Chondrocyte (in vitro differentiated cells): ENCODE data around the gene LHFPL6. TPM values are rescaled to one million over a fixed set of nuclear protein-coding genes. Genes with fewer than 3 reads are reported as not detected.

Experiments used
- DNase-seq: peaks from one replicate; pipeline ENCODE4 v3.0.0; 2021; ENCODE audit warnings: mixed read lengths, low spot score
- H3K27ac Mint-ChIP-seq: one replicate; pipeline ENCODE4 v1.8.0; 2021; ENCODE audit warnings: mild to moderate bottlenecking, moderate library complexity, mixed read lengths; ENCODE audit not compliant: unreplicated experiment
- H3K27me3 Mint-ChIP-seq: 2 replicates; pipeline ENCODE4 v1.8.0; 2021; ENCODE audit warnings: low read depth, mixed read lengths
- H3K36me3 Mint-ChIP-seq: 2 replicates; pipeline ENCODE4 v1.8.0; 2021; ENCODE audit warnings: low read depth, mixed read lengths
- H3K4me1 Mint-ChIP-seq: 2 replicates; pipeline ENCODE4 v1.8.0; 2021; ENCODE audit warnings: low read depth, mild to moderate bottlenecking, mixed read lengths
- H3K4me3 Mint-ChIP-seq: one replicate; pipeline ENCODE4 v1.8.0; 2021; ENCODE audit warnings: mild to moderate bottlenecking, moderate library complexity, mixed read lengths; ENCODE audit not compliant: unreplicated experiment
- H3K9me3 Mint-ChIP-seq: 2 replicates; pipeline ENCODE4 v1.8.0; 2021; ENCODE audit warnings: low read depth, mixed read lengths
- total RNA-seq: library from RNA; stranded (reverse); gene quantifications from 3 replicates; pipeline ENCODE4 v1.2.1, GENCODE V29; 2021
- TF ChIP-seq, protein P1 (sequence below): fragments of 200-600 bp; sonication (generic); IDR thresholded peaks from 2 replicates; pipeline ENCODE4 v1.5.0; 2021; ENCODE audit warnings: antibody characterized with exemption, mild to moderate bottlenecking, moderate library complexity

The LHFPL6 gene
- total RNA-seq, 1 donor from 2014 or later: 101 TPM

DNA sequence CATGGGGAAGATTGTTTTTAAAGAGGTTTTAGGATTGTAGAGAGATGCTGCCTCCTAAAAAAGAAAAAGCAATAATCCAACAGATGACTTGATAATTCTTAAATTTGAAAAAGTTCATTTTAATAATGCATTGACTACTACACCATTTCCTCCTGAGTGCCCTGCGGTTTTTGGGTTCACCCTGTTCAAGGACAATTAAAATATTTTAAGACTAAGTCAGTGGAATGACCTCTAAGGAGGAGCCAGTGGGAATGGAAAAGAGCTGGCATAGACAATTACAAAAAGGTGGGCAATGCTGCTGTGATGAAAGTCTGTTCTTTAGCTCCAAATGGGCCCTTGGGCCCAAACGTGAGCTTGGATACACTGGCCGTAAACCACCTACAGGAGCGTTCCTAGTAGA lies 217.8 kb downstream of the LHFPL6 start:
- Mint-ChIP-seq H3K4me1 (peaks cover 38% of the 10 kb centered on the region), H3K9me3 (no peaks in the 10 kb centered on the region), H3K4me3 (no peak overlapping the region), H3K27ac (peak overlapping the region; percentile 81), H3K36me3 (peaks cover 2% of the 10 kb centered on the region), H3K27me3 (no peaks in the 10 kb centered on the region)
- TF ChIP-seq, protein P1, sequence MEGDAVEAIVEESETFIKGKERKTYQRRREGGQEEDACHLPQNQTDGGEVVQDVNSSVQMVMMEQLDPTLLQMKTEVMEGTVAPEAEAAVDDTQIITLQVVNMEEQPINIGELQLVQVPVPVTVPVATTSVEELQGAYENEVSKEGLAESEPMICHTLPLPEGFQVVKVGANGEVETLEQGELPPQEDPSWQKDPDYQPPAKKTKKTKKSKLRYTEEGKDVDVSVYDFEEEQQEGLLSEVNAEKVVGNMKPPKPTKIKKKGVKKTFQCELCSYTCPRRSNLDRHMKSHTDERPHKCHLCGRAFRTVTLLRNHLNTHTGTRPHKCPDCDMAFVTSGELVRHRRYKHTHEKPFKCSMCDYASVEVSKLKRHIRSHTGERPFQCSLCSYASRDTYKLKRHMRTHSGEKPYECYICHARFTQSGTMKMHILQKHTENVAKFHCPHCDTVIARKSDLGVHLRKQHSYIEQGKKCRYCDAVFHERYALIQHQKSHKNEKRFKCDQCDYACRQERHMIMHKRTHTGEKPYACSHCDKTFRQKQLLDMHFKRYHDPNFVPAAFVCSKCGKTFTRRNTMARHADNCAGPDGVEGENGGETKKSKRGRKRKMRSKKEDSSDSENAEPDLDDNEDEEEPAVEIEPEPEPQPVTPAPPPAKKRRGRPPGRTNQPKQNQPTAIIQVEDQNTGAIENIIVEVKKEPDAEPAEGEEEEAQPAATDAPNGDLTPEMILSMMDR: no peak
- DNase-seq: no peak

DNA sequence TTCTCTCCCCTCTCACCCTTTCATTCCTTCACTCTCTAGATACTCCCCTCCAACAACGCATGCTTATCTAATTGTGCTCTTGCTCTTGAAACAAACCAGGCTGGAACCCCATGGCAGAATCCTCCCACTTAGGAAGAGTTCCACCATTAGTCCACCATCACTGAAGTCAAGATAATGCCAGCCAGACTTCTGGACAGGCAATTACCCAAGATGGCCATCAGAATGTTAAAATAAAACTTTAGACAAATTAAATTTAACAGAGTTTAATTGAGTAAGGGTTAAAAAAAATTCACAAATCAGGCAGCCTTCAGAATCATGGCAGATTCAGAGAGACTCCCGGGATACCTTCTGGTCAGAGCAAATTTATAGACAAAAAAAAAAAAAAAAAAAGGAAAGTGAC lies 221.5 kb downstream of the LHFPL6 start:
- Mint-ChIP-seq H3K4me3 (no peak overlapping the region), H3K4me1 (peaks cover 55% of the 10 kb centered on the region), H3K36me3 (peaks cover 8% of the 10 kb centered on the region), H3K27me3 (no peaks in the 10 kb centered on the region), H3K27ac (no peak overlapping the region), H3K9me3 (no peaks in the 10 kb centered on the region)
- TF ChIP-seq, protein P1: no peak
- no peak for DNase-seq

DNA sequence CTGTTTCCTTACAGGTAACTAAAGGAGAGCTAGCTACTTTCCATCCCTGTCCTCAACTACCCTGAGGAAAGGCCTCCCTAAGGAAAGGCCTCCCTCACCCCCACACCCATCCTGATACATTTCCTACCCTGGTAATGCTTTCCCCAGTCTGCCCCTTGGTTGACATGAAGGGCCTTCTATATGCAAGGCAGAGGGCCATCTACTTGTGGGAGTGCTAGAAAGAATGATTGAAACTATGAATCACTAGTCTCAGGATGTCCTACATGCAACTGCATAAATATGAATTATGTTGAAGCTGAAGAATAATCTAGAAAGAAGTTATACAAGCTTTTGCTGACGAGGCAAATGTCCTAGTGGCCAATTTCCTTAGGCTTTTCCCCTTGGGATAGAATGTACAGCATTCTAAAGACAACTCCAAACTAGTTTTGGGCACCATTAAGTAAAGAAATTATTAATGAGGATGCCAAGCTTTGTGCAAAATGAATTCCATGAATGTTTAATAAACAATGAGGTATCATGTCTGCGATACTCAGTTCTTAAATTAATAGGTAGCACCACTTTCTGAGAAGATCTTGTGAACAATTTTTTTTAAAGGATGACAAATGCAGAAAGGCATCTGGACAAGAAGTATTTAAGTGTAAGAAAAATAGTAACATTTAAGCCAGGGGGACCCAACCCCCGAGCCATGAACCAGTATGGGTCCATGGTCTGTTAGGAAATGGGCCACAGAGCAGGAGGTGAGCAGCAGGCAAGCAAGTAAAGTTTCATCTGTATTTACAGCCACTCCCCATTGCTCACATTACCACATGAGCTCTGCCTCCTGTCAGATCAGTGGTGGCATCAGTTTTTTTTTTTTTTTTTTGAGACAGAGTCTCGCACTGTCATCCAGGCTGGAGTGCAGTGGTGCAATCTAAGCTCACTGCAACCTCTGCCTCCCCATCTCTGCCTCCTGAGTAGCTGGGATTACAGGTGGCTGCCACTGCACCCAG lies 223.0 kb downstream of the LHFPL6 start:
- H3K4me1 Mint-ChIP-seq: peaks cover 52% of the 10 kb centered on the region
- TF ChIP-seq, protein P1: peak; percentile 10
- H3K36me3 Mint-ChIP-seq: peaks cover 8% of the 10 kb centered on the region
- H3K9me3 Mint-ChIP-seq: no peaks in the 10 kb centered on the region
- no peak overlapping the region for H3K4me3 Mint-ChIP-seq
- H3K27me3 Mint-ChIP-seq: no peaks in the 10 kb centered on the region
- peak overlapping the region; percentile 85 for H3K27ac Mint-ChIP-seq
- DNase-seq: no peak

DNA sequence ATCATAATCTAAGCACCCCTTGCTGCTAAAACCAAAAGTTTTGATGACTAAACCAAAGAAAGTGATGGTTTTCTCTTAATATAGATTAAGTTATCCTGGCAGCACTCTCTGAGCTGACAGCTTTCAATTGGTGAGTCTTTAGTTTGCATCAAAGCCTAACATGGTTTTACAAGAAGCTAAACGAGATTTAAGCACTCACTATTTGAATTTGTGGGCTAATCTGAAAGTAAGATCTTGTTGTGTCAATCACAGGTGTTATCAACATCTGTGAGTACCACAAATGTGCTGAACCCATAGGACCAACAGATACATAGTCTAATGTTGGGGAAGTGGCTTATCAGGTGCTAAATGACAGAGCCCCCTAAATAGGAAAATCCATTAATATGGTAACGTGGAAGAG lies 223.9 kb downstream of the LHFPL6 start:
- TF ChIP-seq, protein P1: no peak
- DNase-seq: no peak
- Mint-ChIP-seq H3K9me3 (no peaks in the 10 kb centered on the region), H3K4me3 (no peak overlapping the region), H3K27me3 (no peaks in the 10 kb centered on the region), H3K27ac (peak overlapping the region; percentile 85), H3K36me3 (peaks cover 8% of the 10 kb centered on the region), H3K4me1 (peaks cover 48% of the 10 kb centered on the region)

DNA sequence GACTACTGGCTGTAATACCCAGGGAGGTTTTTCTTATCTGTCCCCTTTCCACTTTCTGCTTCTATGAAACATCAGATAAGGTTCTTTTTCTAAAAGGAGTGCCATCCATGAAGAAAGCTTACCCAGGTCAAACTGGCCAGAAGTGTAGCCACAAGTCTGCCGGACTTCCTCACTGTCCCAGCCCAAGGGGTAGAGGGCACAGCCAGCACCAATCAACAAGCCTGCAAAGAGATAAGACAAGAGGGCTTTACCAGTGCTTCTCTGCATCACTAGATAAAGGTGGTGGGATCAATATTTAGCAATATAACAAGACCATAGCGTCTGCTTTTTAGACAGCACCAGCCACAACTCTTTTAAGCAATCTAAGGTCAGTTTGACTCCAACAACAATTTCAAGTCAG lies 224.7 kb downstream of the LHFPL6 start:
- no peaks in the 10 kb centered on the region for H3K9me3 Mint-ChIP-seq
- no peaks in the 10 kb centered on the region for H3K27me3 Mint-ChIP-seq
- TF ChIP-seq, protein P1: no peak
- no peak overlapping the region for H3K27ac Mint-ChIP-seq
- no peak overlapping the region for H3K4me3 Mint-ChIP-seq
- no peak for DNase-seq
- H3K4me1 Mint-ChIP-seq: peaks cover 45% of the 10 kb centered on the region
- H3K36me3 Mint-ChIP-seq: peaks cover 8% of the 10 kb centered on the region
